ENCODE measurements around the gene RTP2. TPM values are rescaled to one million over a fixed set of nuclear protein-coding genes. Genes with fewer than 3 reads are reported as not detected.

Gene RTP2
- total RNA-seq, 1 experiment from 2014 or later: not detected

- Histone ChIP-seq H3K36me3 (ENCODE audit: control insufficient read depth, insufficient read depth, low read length) (peaks cover 2% of the 10 kb centered on the region; the same call in 1 of the 2 replicates), H3K27me3 (ENCODE audit: control insufficient read depth, insufficient read depth, low read length) (no peaks in the 10 kb centered on the region), H3K4me3 (ENCODE audit: low read depth in 2 of 2, low read length in 2 of 2) (no peak overlapping the region), H3K4me1 (ENCODE audit: control insufficient read depth, insufficient read depth, low read length) (peaks cover 49% of the 10 kb centered on the region), H3K9me3 (ENCODE audit: control insufficient read depth, insufficient read depth, low read depth, low read length) (no peaks in the 10 kb centered on the region), H3K27ac (ENCODE audit: low read length) (peak overlapping the region; percentile 67)
- no peak for ATAC-seq
- BruUV-seq (replicated peaks): no TSS peak
- intact Hi-C loops (cut with micrococcal nuclease; ENCODE audit: unreplicated experiment) (loop anchor here (5.0 to 10.0 kb wide), 6 partner anchors 165 to 917 kb away; partner anchors contain the start of gene LPP), in situ Hi-C loops (cut with HindIII; ENCODE audit: low pct_unique_long_range_greater_than_20kb, low sequenced_read_pairs) (loop anchor here (5.0 to 25.0 kb wide), 5 partner anchors 60 to 1397 kb away; no protein-coding TSS in a partner anchor)
- TF ChIP-seq SIN3A (IDR thresholded peaks at IDR 0.05; ENCODE audit: borderline replicate concordance, insufficient read depth, low read depth, low read length) (no peak), TCF7L2 (IDR thresholded peaks at IDR 0.05; ENCODE audit: low read depth, low read length) (no peak), CTCF (IDR thresholded peaks at IDR 0.05) (no peak), POLR2AphosphoS5 (IDR thresholded peaks at IDR 0.05; ENCODE audit: low read depth, low read length) (no peak), REST (IDR thresholded peaks at IDR 0.05; ENCODE audit: insufficient read depth in 1 of 2, low read depth in 2 of 2, low read length in 1 of 2) (no peak)
- CTCF ChIA-PET: interaction anchor here (0.6 to 0.9 kb wide), 8 partner anchors 11 to 1716 kb away, joined by 3 to 5 read pairs (median 4); no protein-coding TSS in a partner anchor
- POLR2A ChIA-PET: no interaction called here
- DNase-seq (ENCODE audit: low read depth, low spot score): no peak
Observed at GRCh38 chr3:187747506-187747905, 45.1 kb upstream of the RTP2 start.

- intact Hi-C loops (cut with micrococcal nuclease; ENCODE audit: unreplicated experiment) (loop anchor here (5.0 to 10.0 kb wide), 6 partner anchors 166 to 918 kb away; partner anchors contain the start of gene LPP), in situ Hi-C loops (cut with HindIII; ENCODE audit: low pct_unique_long_range_greater_than_20kb, low sequenced_read_pairs) (loop anchor here (5.0 to 25.0 kb wide), 5 partner anchors 61 to 1398 kb away; no protein-coding TSS in a partner anchor)
- Histone ChIP-seq H3K9me3 (ENCODE audit: control insufficient read depth, insufficient read depth, low read depth, low read length) (no peaks in the 10 kb centered on the region), H3K36me3 (ENCODE audit: control insufficient read depth, insufficient read depth, low read length) (peaks cover 2% of the 10 kb centered on the region; the same call in 1 of the 2 replicates), H3K27ac (ENCODE audit: low read length) (peak overlapping the region; percentile 100), H3K4me1 (ENCODE audit: control insufficient read depth, insufficient read depth, low read length) (peaks cover 58% of the 10 kb centered on the region), H3K27me3 (ENCODE audit: control insufficient read depth, insufficient read depth, low read length) (no peaks in the 10 kb centered on the region), H3K4me3 (ENCODE audit: low read depth in 2 of 2, low read length in 2 of 2) (peak overlapping the region; percentile 60 to 94)
- BruUV-seq (replicated peaks): no TSS peak
- TF ChIP-seq TCF7L2 (IDR thresholded peaks at IDR 0.05; ENCODE audit: low read depth, low read length) (no peak), POLR2AphosphoS5 (IDR thresholded peaks at IDR 0.05; ENCODE audit: low read depth, low read length) (no peak), CTCF (IDR thresholded peaks at IDR 0.05) (no peak), SIN3A (IDR thresholded peaks at IDR 0.05; ENCODE audit: borderline replicate concordance, insufficient read depth, low read depth, low read length) (no peak), REST (IDR thresholded peaks at IDR 0.05; ENCODE audit: insufficient read depth in 1 of 2, low read depth in 2 of 2, low read length in 1 of 2) (no peak)
- ATAC-seq: no peak
- no peak for DNase-seq (ENCODE audit: low read depth, low spot score)
- ChIA-PET CTCF (interaction anchor here (0.7 to 0.9 kb wide), 3 partner anchors 200 to 294 kb away, joined by 3 to 5 read pairs (median 3); no protein-coding TSS in a partner anchor), POLR2A (interaction anchor here (0.6 kb wide), 1 partner anchor 10 kb away, joined by 3 read pairs; no protein-coding TSS in a partner anchor)
Observed at GRCh38 chr3:187746442-187747281, 44.3 kb upstream of the RTP2 start.
